Endodermal cell (in vitro differentiated cells): ENCODE results near the gene HECW1. TPM values are rescaled to one million over a fixed set of nuclear protein-coding genes. Genes with fewer than 3 reads are reported as not detected.
"Not testable (repeated sequence)": the region's sequence is repeated elsewhere in the genome, so short reads cannot be mapped to it uniquely, and the experiment has no call there.

Source experiments
- DNase-seq: peaks from one replicate; pipeline ENCODE4 v3.0.0-alpha.2; 2017
- H3K27ac ChIP-seq: 2 replicates; pipeline ENCODE4 v1.5.1; 2013; ENCODE audit warnings: mild to moderate bottlenecking, low read depth, low read length, moderate library complexity
- H3K27me3 ChIP-seq: 2 replicates; pipeline ENCODE4 v1.6.1; 2013; ENCODE audit warnings: mild to moderate bottlenecking, low read length, moderate library complexity; ENCODE audit not compliant: insufficient read depth, control insufficient read depth, poor library complexity, severe bottlenecking
- H3K36me3 ChIP-seq: 2 replicates; pipeline ENCODE4 v1.7.0; 2013; ENCODE audit warnings: mild to moderate bottlenecking, low read length, moderate library complexity; ENCODE audit not compliant: control insufficient read depth, insufficient read depth
- H3K4me1 ChIP-seq: one replicate; pipeline ENCODE4 v1.7.0; 2013; ENCODE audit warnings: low read length; ENCODE audit not compliant: control insufficient read depth, insufficient read depth
- H3K4me3 ChIP-seq: 2 replicates; pipeline ENCODE4 v1.5.1; 2013; ENCODE audit warnings: mild to moderate bottlenecking, low read length, moderate library complexity
- H3K9ac ChIP-seq: 2 replicates; pipeline ENCODE4 v1.6.1; 2013; ENCODE audit warnings: mild to moderate bottlenecking, low read length, moderate library complexity; ENCODE audit not compliant: poor library complexity, severe bottlenecking; ENCODE audit errors: extremely low read depth
- H3K9me3 ChIP-seq: 2 replicates; pipeline ENCODE4 v1.6.1; 2013; ENCODE audit warnings: mild to moderate bottlenecking, low read length, moderate library complexity; ENCODE audit not compliant: control insufficient read depth
- H3K27ac Mint-ChIP-seq: 2 replicates; pipeline ENCODE4 v1.8.0; 2020; ENCODE audit warnings: mixed read lengths
- H3K27me3 Mint-ChIP-seq: 2 replicates; pipeline ENCODE4 v1.8.0; 2021; ENCODE audit warnings: mild to moderate bottlenecking, mixed read lengths; ENCODE audit not compliant: insufficient read depth
- H3K36me3 Mint-ChIP-seq: 2 replicates; pipeline ENCODE4 v1.8.0; 2020; ENCODE audit warnings: low read depth, mixed read lengths
- H3K4me1 Mint-ChIP-seq: 2 replicates; pipeline ENCODE4 v1.8.0; 2020; ENCODE audit warnings: mixed read lengths
- H3K4me3 Mint-ChIP-seq: 2 replicates; pipeline ENCODE4 v1.8.0; 2020; ENCODE audit warnings: mild to moderate bottlenecking, moderate library complexity, mixed read lengths
- H3K9me3 Mint-ChIP-seq: 2 replicates; pipeline ENCODE4 v1.8.0; 2020; ENCODE audit warnings: mild to moderate bottlenecking, mixed read lengths
- WGBS, 2 experiments: methylation state at CpG; one replicate each; pipeline versions ENCODE4 v1.1.5 to v1.1.7; 2013; ENCODE audit warnings: missing lambda C conversion rate in 2 of 2, mixed read lengths in 1 of 2; ENCODE audit not compliant: insufficient coverage in 1 of 2, insufficient read length in 1 of 2; 5-methylcytosine and 5-hydroxymethylcytosine counted together
- total RNA-seq, 2 donors: library from RNA; stranded (reverse); fragmentation: NEBNext Ultra II Directional in 1 of 2; extraction: Animal tissue kit (Norgen Biotek cat#: 25700) in 1 of 2; gene quantifications; 2 replicates in 1 of 2; 3 replicates in 1 of 2; pipeline ENCODE4 v1.2.1, GENCODE V29; 2021
- TF ChIP-seq, protein P1 (sequence below): fragments of 200-600 bp; sonication (generic); conservative IDR thresholded peaks from 2 replicates; pipeline ENCODE4 v1.5.0; 2021; ENCODE audit warnings: antibody characterized with exemption, mild to moderate bottlenecking

Gene HECW1
- total RNA-seq, 2 donors from 2014 or later, result 4.6 to 12.0 TPM

DNA sequence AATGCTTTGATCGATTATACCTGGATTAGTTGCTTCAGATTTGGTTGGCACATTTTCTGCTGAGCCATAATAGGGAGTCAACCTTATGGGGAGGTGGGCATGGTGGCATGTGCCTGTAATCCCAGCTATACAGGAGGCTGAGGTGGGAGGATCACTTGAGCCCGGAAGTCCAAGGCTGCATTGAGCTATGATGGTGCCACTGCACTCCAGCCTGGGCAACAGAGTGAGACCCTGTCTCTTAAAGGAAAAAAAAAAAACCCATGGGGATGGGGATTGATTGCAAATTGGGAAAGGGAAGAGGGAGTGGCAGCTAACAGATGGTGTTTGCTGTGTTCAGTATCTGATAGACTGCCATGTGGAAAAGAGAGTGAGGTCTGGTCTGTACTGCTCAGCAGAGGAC is 481.6 kb downstream of the HECW1 start:
- Histone ChIP-seq H3K9ac (no peak overlapping the region), H3K4me1 (no peaks in the 10 kb centered on the region), H3K27me3 (no peaks in the 10 kb centered on the region), H3K9me3 (no peaks in the 10 kb centered on the region), H3K36me3 (peaks cover 20% of the 10 kb centered on the region), H3K27ac (no peak overlapping the region), H3K4me3 (no peak overlapping the region)
- no peak for DNase-seq
- Mint-ChIP-seq H3K4me1 (peaks cover 2% of the 10 kb centered on the region), H3K36me3 (peaks cover 16% of the 10 kb centered on the region), H3K9me3 (no peaks in the 10 kb centered on the region), H3K27ac (no peak overlapping the region), H3K27me3 (no peaks in the 10 kb centered on the region), H3K4me3 (no peak overlapping the region)
- TF ChIP-seq, protein P1, sequence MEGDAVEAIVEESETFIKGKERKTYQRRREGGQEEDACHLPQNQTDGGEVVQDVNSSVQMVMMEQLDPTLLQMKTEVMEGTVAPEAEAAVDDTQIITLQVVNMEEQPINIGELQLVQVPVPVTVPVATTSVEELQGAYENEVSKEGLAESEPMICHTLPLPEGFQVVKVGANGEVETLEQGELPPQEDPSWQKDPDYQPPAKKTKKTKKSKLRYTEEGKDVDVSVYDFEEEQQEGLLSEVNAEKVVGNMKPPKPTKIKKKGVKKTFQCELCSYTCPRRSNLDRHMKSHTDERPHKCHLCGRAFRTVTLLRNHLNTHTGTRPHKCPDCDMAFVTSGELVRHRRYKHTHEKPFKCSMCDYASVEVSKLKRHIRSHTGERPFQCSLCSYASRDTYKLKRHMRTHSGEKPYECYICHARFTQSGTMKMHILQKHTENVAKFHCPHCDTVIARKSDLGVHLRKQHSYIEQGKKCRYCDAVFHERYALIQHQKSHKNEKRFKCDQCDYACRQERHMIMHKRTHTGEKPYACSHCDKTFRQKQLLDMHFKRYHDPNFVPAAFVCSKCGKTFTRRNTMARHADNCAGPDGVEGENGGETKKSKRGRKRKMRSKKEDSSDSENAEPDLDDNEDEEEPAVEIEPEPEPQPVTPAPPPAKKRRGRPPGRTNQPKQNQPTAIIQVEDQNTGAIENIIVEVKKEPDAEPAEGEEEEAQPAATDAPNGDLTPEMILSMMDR, result no peak
- WGBS, 2 experiments, result 88 to 94% methylated on average over 2 of the region's 2 CpGs

DNA sequence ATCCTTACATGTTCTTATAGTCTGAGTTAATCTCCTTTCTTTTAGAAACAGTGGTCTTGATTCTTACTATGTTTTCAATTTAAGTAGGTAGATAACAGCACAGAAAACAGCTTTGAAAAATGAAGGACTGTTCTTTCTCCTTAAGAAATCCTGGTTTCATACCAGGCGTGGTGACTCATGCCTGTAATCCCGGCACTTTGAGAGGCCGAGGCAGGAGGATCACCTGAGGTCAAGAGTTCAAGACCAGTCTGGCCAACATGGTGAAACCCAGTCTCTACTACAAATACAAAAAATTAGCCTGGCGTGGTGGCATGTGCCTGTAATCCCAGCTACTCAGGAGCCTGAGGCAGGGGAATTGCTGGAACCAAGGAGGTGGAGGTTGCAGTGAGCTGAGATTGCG is 484.0 kb downstream of the HECW1 start:
- H3K4me3 ChIP-seq, result not testable (repeated sequence)

DNA sequence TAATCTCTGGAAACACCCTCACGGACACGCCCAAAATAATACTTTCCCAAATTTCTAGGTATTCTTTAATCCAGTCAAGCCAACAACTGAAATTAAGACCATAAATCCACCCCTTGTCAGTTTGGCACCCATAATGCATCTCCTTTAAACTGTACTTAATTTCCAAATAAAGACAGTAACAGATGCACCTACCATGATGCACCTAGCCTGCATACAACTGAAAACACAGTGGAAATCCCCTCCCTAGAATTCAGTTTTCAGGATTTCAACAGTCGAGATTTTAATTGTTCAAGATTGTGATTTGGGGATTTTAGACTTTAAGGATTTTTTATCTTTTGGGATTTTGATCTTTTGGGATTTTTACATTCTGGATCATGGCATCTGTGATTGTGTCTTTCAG is 487.6 kb downstream of the HECW1 start:
- no peaks in the 10 kb centered on the region for H3K27me3 ChIP-seq
- no peak overlapping the region for H3K27ac Mint-ChIP-seq
- H3K36me3 ChIP-seq, result peaks cover 45% of the 10 kb centered on the region
- H3K4me1 ChIP-seq, result no peaks in the 10 kb centered on the region
- H3K27me3 Mint-ChIP-seq, result no peaks in the 10 kb centered on the region
- no peak overlapping the region for H3K9ac ChIP-seq
- peaks cover 8% of the 10 kb centered on the region for H3K9me3 Mint-ChIP-seq
- no peak overlapping the region for H3K4me3 ChIP-seq
- H3K9me3 ChIP-seq, result peaks cover 9% of the 10 kb centered on the region
- WGBS, 2 experiments, result 89 to 94% methylated on average over 3 of the region's 3 CpGs
- H3K36me3 Mint-ChIP-seq, result peaks cover 28% of the 10 kb centered on the region
- no peaks in the 10 kb centered on the region for H3K4me1 Mint-ChIP-seq
- no peak for DNase-seq
- H3K27ac ChIP-seq, result no peak overlapping the region
- TF ChIP-seq, protein P1, result no peak
- no peak overlapping the region for H3K4me3 Mint-ChIP-seq

More for the DNA sequence above, 484.0 kb downstream of the HECW1 start:
- not testable (repeated sequence) for H3K27ac ChIP-seq, H3K27me3 Mint-ChIP-seq, DNase-seq, H3K9ac ChIP-seq, H3K4me1 ChIP-seq, H3K9me3 Mint-ChIP-seq, H3K27me3 ChIP-seq, H3K4me3 Mint-ChIP-seq, H3K4me1 Mint-ChIP-seq, H3K27ac Mint-ChIP-seq, H3K9me3 ChIP-seq
- WGBS, 2 experiments, result 70 to 95% methylated on average over 3 to 5 of the region's 5 CpGs
- H3K36me3 Mint-ChIP-seq, result peaks cover 22% of the 10 kb centered on the region
- H3K36me3 ChIP-seq, result peaks cover 32% of the 10 kb centered on the region

DNA sequence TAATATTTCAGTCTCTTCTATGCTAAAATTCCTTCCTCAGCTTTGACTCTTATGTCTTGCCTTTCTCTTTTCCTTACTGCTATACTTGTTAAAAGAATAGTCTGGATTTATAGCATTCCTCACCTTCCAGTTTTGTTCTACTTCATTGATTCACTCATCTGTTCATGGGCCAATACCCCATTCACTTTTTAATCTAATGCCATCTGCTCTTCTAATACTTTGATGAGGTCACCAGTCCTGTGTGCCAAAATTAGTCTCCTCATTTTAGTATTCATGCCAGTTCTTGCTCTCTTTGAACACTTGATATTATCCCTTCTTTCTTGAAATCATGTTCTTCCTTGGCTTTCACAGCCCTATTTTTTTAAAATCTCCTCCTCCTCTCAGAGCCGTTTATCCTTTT is 489.8 kb downstream of the HECW1 start:
- peaks cover 20% of the 10 kb centered on the region for H3K36me3 Mint-ChIP-seq
- no peak overlapping the region for H3K4me3 ChIP-seq
- no peak overlapping the region for H3K9ac ChIP-seq
- H3K4me1 ChIP-seq, result no peaks in the 10 kb centered on the region
- no peak for DNase-seq
- H3K27me3 ChIP-seq, result no peaks in the 10 kb centered on the region
- peaks cover 9% of the 10 kb centered on the region for H3K9me3 Mint-ChIP-seq
- H3K9me3 ChIP-seq, result peaks cover 9% of the 10 kb centered on the region
- H3K27ac Mint-ChIP-seq, result no peak overlapping the region
- no peaks in the 10 kb centered on the region for H3K4me1 Mint-ChIP-seq
- H3K4me3 Mint-ChIP-seq, result no peak overlapping the region
- no peaks in the 10 kb centered on the region for H3K27me3 Mint-ChIP-seq
- TF ChIP-seq, protein P1, result no peak
- 92 to 100% methylated on average over 1 of the region's 1 CpG for WGBS, 2 experiments
- H3K27ac ChIP-seq, result no peak overlapping the region
- peaks cover 38% of the 10 kb centered on the region for H3K36me3 ChIP-seq
